Astrocyte of the spinal cord (primary cell): ENCODE results near the gene MLLT6.
A peak's percentile ranks its signal among the peaks of the same experiment; 100 is the strongest.

Source experiments
- DNase-seq: peaks from one replicate; pipeline ENCODE4 v3.0.0; 2011; ENCODE audit warnings: low read depth, low spot score
- H3K4me3 ChIP-seq: 2 replicates; pipeline ENCODE4 v1.5.1; 2011; ENCODE audit warnings: low read depth, mild to moderate bottlenecking, low read length, moderate library complexity
- CTCF ChIP-seq: IDR thresholded peaks from 2 replicates; pipeline ENCODE4 v1.5.1; 2012; ENCODE audit warnings: low read depth, mild to moderate bottlenecking, low read length, inconsistent platforms
- in situ Hi-C: cut with HindIII; loops from 2 replicates; pipeline ENCODE4 v1.10.0; 2017; ENCODE audit warnings: low sequenced_read_pairs

The MLLT6 gene

GRCh38 chr17:38739305-38739704 lies 34.2 kb downstream of the MLLT6 start:
- no peak overlapping the region for H3K4me3 ChIP-seq
- in situ Hi-C loops: no loop called here
- no peak for DNase-seq
- TF ChIP-seq CTCF: no peak

GRCh38 chr17:38740044-38740443 lies 35.0 kb downstream of the MLLT6 start:
- no peak overlapping the region for H3K4me3 ChIP-seq
- DNase-seq: no peak
- in situ Hi-C loops: no loop called here
- TF ChIP-seq CTCF: no peak

GRCh38 chr17:38740806-38741205 lies 35.7 kb downstream of the MLLT6 start:
- in situ Hi-C loops: no loop called here
- DNase-seq: no peak
- H3K4me3 ChIP-seq: no peak overlapping the region
- no peak for TF ChIP-seq CTCF

- no peak overlapping the region for H3K4me3 ChIP-seq
- in situ Hi-C loops: no loop called here
- no peak for DNase-seq
- no peak for TF ChIP-seq CTCF
Observed at GRCh38 chr17:38741461-38741860, 36.4 kb downstream of the MLLT6 start.

- TF ChIP-seq CTCF: no peak
Observed at GRCh38 chr17:38741921-38742410, 36.9 kb downstream of the MLLT6 start.

GRCh38 chr17:38742411-38743308 lies 37.6 kb downstream of the MLLT6 start:
- in situ Hi-C loops: no loop called here
- no peak overlapping the region for H3K4me3 ChIP-seq
- peak; percentile 93 for DNase-seq
- no peak for TF ChIP-seq CTCF

More at GRCh38 chr17:38741921-38742410, 36.9 kb downstream of the MLLT6 start:
- peak; percentile 70 for DNase-seq
- in situ Hi-C loops: no loop called here
- no peak overlapping the region for H3K4me3 ChIP-seq
